ENCODE data around the gene VIPR1.

DNA sequence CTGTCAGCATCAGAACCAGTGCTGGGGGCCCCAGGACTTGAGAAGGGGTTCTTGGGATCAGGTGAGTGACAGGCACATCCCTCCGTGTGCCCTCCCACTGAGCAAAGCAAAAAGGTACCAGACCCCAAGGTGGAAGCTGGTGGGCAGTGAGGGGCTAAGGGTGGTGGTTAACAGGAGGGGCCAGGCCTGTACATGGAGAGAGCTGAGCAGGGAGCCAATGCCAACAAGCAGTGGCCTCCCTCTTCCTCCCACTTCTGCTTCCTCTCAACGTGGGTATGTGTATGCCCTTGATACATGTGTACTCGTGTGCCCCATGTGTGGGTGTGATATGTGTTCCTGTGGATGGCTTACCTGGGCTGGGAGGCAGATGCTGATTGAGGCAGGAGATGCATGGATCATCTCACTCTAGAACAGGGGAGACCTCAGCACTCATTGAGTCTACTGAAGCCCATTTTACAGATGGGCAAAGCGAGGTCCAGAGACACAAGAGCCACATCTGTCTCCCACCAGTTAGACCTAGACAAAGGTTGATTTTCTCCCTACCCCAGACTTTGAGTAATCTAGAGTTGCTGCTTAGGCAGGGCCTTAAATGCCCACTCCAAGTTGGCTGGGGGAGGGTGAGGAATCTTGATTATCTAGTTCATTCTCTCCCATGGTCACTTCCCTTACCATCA lies 945 bp downstream of the VIPR1 start:
- no peak for TF ChIP-seq EZH2 (IDR thresholded peaks at IDR 0.05; ENCODE audit: insufficient read depth, poor library complexity, severe bottlenecking)
- TF ChIP-seq EZH2phosphoT487 (IDR thresholded peaks at IDR 0.05; ENCODE audit: insufficient read depth, low read depth) = no peak

Data from GM23248 (cell line).